Right lobe of liver (tissue), 4 donors: ENCODE measurements around the gene TASL.
"Not testable (repeated sequence)": the region's sequence is repeated elsewhere in the genome, so short reads cannot be mapped to it uniquely, and the experiment has no call there.

Experiments
- POLR2A ChIP-seq: fragments of 450-650 bp; IDR thresholded peaks from one replicate; pipeline ENCODE4 v1.6.1; 2017; ENCODE audit warnings: antibody characterized with exemption, mild to moderate bottlenecking
- TF ChIP-seq, protein P1 (sequence below), 4 donors: fragments of 200-600 bp in 3 of 4; fragments of 450-650 bp in 1 of 4; IDR thresholded peaks; one replicate each; pipeline versions ENCODE4 v1.5.1 to v1.8.0; 2016 to 2022; ENCODE audit warnings: antibody characterized with exemption in 4 of 4, mild to moderate bottlenecking in 2 of 4
- donor health status: DM: no; HTN: no; CAD: no.
- donor health status: DM: no; HTN: no; CAD: no.
- donor health status: DM: no; HTN: yes; CAD: no.

- TF ChIP-seq, protein P1, sequence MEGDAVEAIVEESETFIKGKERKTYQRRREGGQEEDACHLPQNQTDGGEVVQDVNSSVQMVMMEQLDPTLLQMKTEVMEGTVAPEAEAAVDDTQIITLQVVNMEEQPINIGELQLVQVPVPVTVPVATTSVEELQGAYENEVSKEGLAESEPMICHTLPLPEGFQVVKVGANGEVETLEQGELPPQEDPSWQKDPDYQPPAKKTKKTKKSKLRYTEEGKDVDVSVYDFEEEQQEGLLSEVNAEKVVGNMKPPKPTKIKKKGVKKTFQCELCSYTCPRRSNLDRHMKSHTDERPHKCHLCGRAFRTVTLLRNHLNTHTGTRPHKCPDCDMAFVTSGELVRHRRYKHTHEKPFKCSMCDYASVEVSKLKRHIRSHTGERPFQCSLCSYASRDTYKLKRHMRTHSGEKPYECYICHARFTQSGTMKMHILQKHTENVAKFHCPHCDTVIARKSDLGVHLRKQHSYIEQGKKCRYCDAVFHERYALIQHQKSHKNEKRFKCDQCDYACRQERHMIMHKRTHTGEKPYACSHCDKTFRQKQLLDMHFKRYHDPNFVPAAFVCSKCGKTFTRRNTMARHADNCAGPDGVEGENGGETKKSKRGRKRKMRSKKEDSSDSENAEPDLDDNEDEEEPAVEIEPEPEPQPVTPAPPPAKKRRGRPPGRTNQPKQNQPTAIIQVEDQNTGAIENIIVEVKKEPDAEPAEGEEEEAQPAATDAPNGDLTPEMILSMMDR (IDR thresholded peaks at IDR 0.05), result not testable (repeated sequence)
- TF ChIP-seq POLR2A, result not testable (repeated sequence)
Observed at GRCh38 chrX:30600269-30601176, 23.0 kb upstream of the TASL start.
